GM15510 (cell line): ENCODE results near the gene SIPA1L3.

ENCODE experiments used
- POLR2A ChIP-seq: IDR thresholded peaks from 3 replicates; pipeline ENCODE4 v1.6.1; 2011; ENCODE audit warnings: borderline replicate concordance; ENCODE audit not compliant: insufficient read length; ENCODE audit errors: extremely low read depth

The SIPA1L3 gene

DNA sequence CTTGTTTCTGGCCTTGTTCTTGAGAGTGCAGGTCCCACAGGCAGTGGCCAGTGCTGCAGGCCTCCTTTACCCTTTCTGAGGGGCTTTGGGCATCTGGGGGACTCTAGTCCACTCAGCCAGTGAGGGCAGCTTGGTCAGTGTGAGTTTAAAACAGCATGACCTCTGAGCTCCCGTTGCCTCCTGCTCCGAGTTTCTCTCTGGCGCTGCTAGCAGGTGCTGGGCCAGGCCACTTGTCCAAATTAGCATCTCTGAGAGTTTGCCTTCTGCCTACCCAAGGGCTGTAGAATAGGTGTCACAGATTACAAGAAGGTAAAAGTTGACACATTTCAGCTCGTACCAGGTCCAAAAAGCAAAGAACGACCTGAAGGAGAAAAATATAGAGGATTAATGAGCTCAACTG, 105.9 kb downstream of the SIPA1L3 start:
- no peak for TF ChIP-seq POLR2A

DNA sequence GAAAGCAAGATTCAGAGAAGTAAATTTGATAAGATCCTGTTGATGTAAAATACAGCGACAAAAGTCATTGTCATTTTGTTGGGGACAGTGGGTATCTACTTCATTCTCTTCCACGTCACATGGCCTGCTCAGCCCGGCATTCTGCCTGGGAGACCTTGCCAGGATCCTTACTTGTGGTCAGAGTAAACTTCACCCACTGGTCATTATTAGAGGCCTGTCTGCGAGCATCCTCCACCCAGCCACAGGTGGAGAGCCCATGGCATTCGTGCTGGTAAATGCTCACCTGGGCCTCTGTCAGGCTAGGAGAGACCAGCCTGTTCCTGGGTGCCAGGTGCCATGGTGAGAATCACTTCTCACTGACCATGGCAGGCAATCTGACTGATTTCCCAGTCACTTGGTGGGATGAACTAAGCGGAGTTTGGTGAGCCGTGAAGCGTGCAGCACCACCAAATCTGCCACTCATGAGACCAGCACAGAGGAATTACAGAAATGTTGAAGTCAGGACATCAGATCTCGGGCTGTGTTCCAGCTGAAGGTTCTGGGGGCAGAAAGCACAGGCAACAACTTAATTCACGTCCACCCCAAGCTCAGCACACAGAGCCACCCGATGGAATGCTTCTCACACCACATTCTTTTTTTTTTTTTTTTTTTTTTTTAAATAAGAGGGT, 107.0 kb downstream of the SIPA1L3 start:
- TF ChIP-seq POLR2A: no peak

DNA sequence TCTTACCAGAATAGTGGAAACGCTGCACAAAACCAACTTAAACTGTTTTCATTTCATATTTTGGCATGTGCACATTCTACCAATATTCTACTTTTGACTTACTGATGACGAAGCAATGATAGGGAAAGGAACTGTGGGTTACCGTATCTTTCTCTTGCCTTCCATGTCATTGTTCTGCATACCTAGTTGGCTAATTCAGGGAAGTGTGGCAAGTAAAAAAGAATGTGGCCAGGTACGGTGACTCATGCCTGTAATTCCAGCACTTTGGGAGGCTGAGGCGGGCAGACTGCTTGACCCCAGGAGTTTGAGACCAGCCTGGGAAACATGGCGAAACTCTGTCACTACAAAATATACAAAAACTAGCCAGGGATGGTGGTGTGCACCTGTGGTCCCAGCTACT, 108.2 kb downstream of the SIPA1L3 start:
- no peak for TF ChIP-seq POLR2A

DNA sequence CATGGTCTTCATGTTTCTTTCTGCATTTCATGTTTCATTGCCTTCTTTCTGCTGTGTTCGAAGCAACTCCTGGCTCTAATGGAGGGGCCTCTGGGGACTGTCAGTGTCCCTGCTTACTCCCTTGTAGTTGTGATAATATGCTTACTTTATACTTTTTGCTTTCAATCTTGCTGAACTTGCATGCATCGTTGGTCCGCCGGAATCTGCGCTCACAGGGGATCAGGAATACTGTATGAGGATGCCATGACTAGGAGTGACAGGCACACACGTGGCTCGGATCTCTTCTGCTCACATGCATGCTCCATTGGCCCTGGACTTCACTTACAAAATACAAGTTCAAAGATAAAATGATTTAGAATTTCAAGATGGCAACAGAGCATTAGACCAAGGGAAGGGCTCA, 108.8 kb downstream of the SIPA1L3 start:
- TF ChIP-seq POLR2A: no peak

DNA sequence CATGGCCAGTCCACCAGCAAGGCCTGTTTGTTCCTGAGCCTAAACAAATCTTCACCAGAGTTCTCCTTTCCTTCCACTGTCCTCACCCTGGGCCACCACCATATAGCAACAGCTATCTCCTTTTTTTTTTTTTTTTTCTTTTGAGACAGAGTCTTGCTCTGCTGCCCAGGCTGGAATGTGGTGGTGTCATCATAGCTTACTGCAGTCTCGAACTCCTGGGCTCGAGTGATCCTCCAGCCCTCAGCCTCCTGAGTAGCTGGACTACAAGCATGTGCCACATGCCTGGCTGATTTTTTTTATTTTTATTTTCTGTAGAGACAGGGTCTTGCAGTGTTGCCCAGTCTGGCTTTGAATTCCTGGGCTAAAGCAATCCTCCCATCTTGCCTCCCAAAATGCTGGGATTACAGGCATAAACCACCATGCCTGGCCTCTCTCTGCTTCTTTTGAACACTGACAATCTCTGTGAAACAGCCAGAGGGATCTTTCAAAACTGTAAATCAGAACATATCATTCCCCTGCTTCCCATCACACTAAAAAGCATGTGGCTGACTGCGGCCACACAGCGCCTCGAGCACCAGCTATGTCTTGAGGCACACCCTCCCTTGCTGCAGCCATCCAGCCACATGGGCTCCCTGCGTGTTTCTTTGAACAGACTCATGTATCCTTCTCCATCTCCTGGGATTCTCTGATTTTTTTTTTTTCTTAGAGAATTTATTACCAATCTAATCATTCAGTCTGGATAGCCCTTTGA, 110.6 kb downstream of the SIPA1L3 start:
- no peak for TF ChIP-seq POLR2A

DNA sequence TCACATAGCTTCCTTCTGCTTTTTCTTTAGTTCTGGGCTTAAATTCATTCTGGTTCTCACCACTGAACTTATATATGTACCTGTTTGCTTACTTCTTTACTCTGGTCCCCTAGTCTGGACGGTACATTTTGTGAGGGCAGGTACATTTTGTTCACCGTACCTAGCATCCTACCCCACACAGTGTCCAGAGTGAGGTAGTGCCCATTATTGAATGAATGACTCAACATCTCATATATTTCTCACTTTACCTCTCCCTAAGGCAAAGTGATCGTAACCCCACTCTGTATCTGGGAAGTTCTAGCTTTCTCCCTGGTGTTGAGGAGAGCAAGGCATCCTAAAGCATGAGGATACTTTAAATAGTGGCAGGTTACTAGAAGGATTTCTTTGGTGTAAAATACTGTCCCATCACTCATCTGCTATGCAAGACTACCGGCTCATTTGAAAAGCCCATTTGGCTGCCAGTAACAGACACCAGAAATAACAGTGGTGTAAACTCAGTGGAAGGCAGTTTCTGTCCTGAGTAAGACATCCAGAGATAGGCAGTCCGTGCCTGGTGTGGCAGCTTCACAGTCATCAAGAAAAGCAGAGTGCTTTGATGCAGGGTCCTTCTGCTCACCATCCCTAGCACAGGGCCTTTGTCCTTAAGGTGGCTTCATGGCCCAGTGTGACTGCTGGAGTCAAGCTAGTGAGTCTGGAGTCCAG, 111.8 kb downstream of the SIPA1L3 start:
- no peak for TF ChIP-seq POLR2A

DNA sequence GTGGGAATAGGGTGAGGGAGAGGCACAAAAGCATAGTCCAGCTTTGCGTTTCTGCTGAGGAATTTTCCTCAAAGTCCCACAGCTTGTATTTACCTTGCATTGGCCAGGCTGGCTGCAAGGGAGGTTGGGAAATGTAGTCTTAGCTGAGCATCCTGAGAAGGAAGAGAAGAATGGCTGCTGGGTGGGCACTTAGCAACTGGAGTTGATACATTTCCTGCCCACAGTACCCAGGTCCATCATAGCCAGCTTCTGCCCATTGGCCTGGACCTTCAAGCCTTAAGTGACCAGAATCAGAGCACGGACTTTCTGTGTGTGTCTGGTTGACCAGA, 112.4 kb downstream of the SIPA1L3 start:
- no peak for TF ChIP-seq POLR2A

DNA sequence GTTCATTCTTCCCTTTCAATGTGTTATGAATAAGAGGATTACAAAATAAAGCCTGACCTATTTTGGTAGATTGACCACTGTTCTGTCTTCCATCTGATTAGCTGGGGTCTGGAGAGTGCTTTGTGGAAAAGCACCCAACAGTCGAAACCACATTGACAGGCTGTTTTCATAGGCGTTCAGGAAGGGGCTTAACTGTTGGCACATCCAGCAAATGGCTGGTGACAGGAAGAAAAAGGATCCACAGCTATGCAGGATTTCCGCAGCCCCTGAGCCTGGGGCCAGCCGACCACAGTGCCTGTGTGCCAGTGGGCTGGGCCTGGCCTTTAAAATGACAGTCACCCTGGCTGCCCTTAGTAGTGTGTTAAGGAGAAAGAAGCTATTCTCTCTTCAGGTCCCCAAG, 113.3 kb downstream of the SIPA1L3 start:
- TF ChIP-seq POLR2A: no peak

DNA sequence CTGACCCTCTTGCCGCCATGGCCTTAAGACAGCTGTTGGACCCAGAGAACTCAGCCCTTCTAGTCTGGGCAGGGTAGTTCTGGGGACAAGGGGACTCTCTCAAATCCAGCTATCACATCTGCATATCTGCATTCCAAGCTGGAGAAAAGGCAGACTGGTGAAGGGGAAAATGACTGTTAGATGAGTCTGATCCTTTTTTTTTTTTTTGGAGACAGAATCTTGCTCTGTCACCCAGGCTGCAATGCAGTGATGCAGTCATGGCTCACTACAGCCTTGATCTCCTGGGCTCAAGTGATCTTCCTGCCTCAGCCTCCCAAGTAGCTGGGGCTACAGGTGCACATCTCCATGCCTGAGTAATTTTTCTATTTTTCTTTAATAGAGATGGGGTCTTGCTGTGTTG, 114.3 kb downstream of the SIPA1L3 start:
- no peak for TF ChIP-seq POLR2A

DNA sequence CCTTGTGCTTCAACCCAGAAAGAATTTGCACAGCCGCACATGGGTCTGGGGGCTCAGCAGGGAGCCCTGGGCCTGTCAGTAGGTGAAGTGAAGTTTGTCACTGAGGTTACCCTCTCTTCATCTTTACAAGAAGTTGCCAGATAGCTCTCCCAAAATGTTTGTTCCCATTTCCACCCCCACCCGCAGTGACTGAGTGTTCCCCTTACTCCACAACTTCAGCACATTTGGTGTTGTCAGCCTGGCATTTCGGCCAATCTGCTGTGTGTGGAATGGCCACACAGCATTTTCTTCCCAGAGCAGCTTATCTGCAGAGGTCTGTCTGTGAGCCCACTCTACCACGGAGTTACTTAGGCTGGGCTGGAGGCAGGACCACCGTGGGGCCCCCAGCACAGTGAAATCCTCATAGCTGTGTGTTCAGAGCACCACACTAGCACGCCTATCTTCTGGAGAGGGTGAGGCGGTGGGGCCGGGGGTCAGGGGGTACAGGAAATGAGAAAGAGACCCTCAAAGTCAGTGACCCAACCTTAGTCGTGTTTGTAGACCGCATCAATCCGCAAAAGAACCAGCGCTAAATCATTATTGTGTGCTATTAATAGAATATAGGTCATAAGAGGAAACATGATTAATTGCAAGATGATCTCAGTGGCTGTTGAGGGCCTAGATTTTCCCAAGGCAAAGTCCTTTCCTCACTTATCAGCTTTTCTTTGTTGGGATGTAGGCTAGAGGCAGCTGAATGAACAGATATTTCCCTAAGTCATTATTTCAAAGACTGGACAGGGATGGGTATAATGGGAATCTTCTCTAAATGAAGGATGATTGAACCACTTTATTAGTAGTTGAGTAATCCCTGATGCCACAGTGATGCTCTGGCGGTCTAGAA, 116.0 kb downstream of the SIPA1L3 start:
- TF ChIP-seq POLR2A: no peak

DNA sequence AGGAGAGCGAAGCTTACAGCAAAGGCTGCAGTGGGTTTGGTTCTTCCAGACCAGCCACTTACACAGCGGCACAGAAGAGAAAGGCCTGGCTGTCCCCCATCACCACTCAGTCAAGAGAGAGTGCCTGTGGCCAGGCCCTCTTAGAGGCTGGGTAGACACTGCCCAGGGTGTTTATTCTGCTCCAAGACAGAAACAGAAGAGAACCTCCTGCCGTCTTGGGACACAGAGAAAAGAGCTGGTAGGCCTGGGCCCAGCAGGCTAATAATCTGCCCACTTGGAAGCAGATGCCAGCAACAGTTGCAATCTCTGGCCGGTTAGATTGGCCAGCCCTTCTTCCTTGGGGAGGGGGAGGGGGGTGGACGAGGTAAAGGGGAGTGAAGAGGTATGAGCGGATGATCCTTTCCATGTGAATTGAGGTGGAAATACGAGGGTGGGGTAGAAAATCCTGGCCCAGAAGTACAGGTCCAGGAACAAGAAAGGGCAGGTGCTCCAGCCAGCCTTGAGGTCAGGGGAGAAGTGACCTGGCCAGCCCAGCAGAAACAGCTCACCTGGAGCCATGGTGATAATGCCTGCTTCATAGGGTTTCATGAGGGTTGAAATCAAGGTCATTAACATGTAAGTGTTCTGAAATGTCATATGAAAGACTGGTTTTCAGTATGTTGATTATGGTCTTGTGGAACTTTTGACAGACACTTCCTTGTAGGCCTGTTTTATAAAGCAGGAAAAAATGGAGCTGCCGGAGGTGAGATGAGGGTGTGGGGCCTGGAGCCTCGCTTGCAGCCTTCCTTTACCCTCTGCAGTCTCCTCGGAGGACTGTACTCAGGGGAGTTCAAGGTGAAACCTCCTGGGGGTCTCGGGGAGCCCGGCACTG, 116.9 kb downstream of the SIPA1L3 start:
- no peak for TF ChIP-seq POLR2A

DNA sequence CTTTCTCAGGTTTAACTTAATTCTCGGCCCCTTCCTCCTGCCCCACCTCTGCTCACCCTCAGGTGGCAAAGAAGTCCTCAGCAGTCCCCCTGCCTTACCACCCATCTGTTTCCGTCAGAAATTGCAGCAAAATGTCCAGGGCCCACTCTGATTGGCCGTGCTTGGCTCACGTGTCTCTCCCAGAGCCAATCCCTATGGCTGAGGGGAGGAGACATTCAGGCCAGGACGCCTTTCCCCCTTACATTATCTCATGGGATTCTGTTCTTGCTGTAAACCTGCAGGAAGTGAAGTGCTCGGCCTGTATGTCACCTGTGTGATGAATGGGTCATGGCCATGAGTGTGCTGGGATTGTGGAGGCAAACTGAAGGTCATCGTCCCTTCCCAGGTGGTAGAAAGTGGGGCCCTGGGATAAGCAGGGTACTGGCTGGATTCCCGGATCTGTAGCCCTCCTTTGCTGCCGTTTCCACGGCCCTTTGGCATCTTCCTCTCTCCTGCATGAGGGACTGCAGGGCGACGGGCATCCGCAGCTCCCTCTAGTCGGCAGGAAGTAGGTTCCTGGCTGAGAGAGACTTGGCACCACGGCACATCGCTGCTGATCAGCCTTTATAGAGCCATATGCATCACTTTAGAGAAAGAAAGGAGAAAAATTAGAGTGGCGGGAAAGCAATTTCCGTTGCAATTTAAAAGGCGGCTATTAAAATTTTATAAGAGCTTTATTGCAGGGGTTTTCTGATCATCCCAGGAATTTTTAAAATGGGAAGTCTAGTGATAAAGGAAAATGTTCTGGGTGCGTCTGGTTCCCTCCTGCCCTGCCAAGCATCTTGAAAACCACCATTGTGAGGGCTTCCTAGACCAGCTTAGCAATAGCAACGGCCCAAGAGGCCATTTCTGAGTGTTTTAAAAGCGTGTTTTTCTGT, 118.2 kb downstream of the SIPA1L3 start:
- no peak for TF ChIP-seq POLR2A

DNA sequence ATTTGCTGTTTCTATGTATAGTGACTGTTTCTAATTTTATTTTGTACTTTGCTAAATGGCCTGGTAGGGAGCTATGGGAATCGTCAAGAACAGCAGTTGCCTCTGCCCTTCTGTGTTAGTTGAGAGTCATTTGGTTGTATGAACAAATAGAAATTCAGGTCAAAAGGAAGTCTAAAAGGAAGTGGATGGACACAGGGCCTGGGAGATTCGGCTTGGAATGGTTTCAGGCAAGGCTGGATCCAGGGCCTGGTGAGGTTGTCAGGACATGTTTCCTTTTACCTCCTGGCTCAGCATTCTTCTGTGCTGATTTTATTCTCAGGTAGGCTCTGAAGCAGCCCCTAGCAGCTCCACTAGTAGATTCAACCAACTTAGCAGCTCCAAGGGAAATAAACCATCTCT, 118.9 kb downstream of the SIPA1L3 start:
- no peak for TF ChIP-seq POLR2A
